NCI-H345 (cell line): ENCODE results near the gene CCL7.
"Not testable (repeated sequence)": the region's sequence is repeated elsewhere in the genome, so short reads cannot be mapped to it uniquely, and the experiment has no call there.

Experiments used
- DNase-seq: peaks from one replicate; lab custom pipeline; 2025; lab: John Stamatoyannopoulos, UW

Gene CCL7

DNA sequence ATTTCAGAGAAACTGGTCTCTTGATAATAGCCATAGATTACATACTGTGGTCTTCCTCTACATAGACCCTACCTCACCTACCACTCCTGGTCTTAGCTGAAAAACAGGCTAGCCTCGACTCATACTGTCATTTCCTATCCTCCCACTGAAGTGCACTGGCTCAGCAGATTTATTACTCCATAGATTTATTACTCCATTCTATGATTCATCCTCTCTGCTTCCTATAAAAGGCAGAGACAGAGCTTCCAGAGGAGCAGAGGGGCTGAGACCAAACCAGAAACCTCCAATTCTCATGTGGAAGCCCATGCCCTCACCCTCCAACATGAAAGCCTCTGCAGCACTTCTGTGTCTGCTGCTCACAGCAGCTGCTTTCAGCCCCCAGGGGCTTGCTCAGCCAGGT is at the start of gene CCL7:
Gene CCL7, plus strand, starts transcription at position 253 of the 400 bp plus-strand sequence. Its CDS starts 70 bp downstream, at position 323.
- no peak for DNase-seq

DNA sequence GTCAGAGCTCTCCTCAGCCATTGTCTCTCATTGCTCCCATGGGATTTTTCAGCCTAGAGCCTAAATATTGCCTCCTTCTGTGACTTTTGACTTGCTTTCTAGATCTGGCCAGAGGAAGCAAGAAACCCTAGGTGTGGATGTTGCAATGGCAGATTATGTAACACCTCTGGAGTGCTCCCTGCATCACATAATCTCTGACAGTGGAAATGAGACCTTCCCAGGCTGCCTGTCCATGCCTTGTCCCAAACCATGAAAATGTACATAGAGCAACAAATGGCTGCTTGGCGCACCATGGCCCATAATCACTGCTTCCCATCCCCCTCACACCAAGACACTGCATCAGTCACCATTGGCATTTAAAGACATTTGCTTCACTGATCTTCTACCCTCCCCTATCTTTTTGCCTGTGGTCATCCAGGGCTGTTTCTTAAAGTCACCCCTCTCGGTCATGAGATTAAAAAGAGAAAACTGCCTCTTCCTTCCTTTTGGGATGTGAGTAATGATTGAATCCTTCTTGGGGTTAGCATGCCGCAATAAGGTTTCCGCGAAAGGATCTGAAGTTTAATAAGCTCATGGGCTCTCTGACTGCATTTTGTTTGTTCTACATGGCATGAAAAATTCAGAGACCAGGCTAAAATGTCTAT is 49.1 kb upstream of the CCL7 start:
- DNase-seq, result no peak

- DNase-seq, result no peak
Measured at GRCh38 chr17:34221411-34221810, 48.6 kb upstream of the CCL7 start.

DNA sequence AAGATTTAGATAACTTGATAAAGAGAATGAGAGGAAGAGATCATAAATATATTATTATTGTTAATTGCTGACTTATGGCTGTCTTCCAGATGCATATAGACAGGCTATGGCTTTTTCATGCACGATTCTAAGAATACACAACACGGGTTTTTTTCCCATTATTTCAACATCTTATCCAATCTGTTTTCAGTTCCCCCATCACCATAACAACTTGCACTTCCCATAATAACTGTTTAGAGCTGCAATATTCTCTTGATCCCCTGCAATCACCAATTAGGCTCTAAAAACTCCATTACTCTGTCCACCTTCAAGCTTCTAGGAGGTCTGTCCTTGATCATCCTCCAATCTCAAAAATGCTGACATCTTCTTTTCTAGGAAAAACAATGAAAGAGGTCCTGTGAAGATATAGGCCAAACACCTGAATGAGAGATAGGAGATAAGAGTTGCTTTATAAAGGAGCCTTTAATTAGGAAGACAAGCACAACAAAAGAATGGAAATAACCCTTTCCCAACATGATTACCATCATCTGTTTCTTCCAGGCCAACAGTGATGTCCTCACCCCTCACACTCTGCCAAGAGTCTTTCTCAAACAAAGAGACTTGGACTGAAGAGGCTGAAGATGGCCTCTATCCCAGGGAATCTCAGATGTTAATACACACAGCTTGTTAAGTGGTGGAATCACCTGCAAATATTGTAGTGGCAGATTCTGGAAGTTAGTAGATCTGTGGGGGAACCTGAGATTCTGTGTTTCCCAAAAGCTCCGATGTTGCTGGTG is 47.1 kb upstream of the CCL7 start:
- no peak for DNase-seq

GRCh38 chr17:34225046-34225445 is 45.0 kb upstream of the CCL7 start:
- DNase-seq, result no peak

- DNase-seq, result no peak
Measured at GRCh38 chr17:34226011-34226743, 43.8 kb upstream of the CCL7 start.

- DNase-seq, result no peak
Measured at GRCh38 chr17:34226744-34227034, 43.3 kb upstream of the CCL7 start.

- not testable (repeated sequence) for DNase-seq
Measured at GRCh38 chr17:34227293-34227692, 42.7 kb upstream of the CCL7 start.

DNA sequence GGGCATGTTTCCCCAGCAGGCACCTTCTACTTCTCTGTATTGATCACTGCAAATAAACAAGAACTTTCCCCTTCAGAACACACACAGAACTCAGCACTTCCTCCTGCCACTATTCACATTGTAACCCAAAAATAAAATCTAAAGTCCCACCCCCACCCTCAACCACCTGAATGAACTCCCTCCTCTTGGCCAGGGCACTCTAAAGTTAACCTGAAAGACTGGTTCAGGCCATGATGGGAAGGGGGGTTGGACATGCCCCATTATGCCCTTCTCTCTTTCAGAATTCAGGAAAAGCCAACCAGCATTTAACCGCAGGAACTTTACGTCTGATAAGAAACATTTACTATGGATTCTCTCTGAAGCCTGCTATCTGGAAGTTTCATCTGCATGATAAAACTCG is 42.3 kb upstream of the CCL7 start:
- DNase-seq, result no peak

DNA sequence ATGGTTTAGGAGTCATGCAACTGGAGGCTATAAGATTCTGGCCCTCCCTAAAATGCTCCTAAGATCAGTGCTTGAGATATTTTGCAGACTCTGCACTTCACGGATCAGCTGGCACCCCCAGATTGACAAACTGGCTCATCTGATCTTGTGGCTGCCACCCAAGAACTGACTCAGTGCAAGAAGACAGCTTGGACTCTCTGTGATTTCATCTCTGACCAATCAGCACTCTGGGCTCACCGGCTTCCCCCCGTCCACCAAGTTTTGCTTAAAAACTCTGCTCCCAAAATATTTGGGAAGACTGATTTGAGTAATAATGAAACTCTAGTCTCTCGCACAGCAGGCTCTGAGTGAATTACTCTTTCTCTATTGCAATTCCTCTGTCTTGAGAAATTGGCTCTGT is 41.2 kb upstream of the CCL7 start:
- no peak for DNase-seq

DNA sequence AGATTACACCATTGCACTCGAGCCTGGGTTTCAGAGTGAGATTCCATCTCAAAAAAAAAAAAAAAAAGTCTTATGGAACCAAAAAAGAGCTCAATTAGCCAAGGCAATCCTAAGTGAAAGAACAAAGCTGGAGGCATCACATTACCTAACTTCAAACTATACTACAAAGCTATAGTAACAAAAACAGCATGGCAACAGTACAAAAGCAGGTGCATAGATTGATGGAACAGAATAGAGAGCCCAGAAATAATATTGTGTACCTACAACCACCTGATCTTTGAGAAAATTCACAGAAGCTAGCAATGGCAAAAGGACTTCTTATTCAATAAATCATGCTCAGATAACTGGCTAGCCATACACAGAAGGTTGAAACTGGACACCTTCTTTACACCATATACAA is 39.7 kb upstream of the CCL7 start:
- DNase-seq, result no peak

- DNase-seq, result no peak
Measured at GRCh38 chr17:34234616-34235015, 35.4 kb upstream of the CCL7 start.

DNA sequence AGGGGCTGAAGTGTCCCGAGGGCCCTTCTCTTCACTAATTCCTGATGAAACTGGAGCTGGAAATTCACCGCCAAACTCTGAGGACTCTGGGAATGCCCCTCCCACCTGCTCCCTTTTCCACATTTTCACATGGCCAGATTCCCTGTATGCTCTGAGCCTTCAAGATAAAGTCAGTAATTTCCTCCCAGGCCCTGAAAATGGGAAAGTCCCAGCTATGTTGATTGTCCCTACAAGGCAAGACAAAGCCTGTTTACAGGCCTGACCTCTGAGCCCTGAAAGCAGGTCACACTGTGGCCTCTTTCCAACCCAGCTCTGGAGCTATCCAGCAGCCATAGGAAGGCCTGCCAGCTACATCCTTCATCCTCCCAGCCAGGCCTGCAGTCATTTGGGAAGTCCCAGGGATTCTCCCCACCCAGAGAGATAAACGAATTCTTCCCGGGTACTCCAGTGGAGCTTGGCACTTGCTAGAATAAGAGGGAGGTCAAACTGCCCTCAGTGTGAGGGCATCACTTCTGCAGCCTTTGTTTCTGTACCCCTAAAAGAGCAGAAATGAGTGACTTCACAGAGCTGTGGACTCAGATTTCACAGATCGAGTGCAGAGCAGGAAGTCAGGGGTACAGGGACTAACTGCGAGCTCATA is 34.5 kb upstream of the CCL7 start:
- no peak for DNase-seq

DNA sequence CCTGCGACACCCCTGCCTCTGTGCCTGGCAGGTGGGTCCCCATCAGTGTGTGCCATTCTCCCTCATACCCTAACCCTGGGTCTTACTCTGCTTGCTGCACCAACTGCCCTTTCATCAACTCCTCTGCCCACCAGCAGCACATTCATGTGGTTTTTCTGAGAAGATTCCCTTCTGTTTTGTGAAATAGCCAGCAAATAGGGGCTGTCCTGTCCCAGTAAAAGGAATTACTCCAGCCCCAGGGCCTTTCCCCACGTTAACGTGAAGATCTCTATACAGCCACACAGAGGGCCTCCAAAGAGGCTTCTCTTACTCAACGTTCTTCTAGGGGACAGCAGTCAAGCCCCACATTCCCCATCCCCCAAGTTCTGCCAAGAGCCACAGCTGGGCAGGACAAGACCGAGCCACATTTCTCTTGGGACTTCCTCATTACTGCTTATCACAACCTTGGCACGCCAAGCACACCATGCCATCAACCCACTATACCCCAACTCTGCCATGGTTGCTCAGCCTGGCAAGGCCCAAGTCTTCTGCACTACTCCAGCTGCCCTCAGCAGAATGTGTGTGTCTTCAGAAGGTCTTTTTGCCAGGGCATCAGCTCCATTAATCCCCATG is 33.6 kb upstream of the CCL7 start:
- no peak for DNase-seq

DNA sequence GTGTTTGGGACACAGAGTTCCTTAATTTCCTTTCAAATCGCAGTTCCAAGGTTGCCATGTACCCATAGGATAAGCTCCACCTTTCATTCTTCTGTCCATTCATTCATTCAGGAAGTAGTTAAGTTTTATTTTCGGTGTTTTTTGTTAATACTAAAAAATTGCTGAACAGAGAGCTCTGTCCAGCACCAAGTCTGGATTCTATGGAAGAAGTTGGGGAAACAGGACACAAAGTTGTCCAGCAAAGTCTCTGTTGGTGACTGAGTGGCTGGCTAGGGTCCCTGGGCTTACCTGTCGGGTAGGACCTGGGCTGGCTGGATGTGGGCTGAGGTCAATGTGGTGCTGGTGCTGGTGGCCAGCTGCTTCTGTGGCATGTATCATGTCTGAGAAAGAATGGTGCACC is 32.6 kb upstream of the CCL7 start:
- DNase-seq, result no peak

- DNase-seq, result no peak
Measured at GRCh38 chr17:34241062-34241461, 29.0 kb upstream of the CCL7 start.

GRCh38 chr17:34242587-34243363 is 27.2 kb upstream of the CCL7 start:
- DNase-seq, result no peak

DNA sequence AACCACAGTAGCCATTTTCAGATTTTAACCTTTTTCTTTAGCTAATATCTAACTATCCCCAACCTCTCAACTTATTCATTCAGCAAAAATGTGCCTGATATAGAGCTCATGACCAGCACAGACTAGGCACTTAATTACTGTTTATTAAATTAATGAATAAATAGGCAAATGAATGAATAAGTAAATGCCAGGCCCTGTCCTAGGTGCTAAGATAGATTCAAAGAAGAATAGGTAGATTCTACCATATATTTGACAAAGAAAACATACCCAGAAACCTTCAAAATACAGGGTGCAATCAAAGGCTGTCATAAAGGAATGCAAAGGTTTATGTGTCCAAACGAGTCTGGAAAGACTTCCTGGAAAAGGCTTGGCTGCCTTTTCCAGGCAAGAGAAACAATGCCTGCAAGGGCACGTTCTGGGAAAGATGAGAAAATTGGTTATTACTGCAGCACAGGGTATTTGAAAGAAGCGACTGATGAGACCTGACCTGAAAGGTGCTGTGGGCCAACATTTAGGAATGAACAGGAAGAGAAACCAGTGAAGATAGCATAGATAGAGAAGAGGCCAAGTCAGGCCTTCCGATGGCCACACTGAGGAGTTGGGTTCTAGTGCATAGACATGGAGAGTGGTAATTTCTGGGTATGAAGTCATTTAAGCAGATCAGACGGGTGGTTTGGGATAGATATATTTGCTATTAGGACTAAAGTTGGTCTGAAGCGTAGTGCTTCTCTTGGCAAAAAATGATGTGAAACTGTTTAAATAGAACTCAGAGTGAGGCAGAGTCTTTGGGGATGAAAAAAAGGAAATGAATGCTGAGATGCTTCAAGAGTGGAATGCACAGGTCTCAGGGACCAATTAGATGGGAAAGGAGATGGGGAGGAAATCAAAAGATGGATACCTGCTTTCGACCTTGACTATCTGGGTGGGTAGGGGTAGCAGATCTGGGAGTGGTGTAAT is 26.4 kb upstream of the CCL7 start:
- no peak for DNase-seq

GRCh38 chr17:34245351-34245905 is 24.6 kb upstream of the CCL7 start:
- no peak for DNase-seq

DNA sequence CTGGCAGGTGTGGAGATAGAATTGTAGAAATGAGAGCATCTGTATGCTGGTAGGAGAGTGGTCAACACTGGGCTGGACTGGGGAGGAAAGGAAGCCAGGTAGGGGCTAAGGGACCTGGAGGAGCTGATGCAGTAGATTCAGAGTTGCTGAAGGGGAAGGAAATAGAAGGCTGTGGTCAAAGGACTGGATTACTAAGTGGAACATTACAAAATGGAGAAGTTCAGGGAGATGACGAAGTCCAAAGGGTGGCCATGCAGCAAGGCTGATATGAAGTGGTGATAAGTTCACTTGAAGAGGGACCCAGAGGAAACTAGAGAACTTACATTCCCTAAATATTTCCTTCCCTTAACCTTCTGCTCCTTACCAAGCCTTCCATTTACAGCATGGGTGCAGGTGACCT is 23.6 kb upstream of the CCL7 start:
- no peak for DNase-seq
